Measurements from ENCODE around the gene MR1.

MR1 gene

DNA sequence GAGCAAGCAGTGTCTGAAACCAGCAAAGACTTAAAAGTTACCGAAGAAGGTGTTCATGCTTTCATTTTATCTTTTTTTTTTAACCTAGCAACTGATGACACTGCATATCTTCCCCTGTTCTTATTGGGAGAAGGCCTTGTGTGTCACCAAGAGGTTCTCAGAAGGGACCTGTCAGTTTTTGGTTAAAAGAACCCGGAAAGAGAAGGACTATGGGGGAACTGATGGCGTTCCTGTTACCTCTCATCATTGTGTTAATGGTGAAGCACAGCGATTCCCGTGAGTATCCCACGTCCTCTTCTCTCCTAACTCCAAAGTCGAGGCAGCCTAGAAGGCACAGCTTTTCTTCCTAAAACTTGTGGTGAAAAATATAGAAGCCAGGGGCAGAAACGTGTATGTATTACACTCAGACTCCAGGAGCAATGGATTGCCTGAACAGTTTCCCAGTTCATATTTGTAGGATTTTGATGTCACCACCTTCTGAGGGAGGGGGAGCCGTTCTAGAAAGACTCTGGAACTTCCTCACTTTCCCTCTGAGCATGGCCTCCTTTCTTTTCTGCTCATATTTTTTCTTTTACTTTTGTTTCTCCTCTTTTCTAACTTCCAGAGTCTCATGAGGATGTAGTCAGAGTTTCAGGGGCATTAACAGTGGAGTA, at the start of gene MR1:
Gene MR1, plus strand, starts transcription at position 185 of the 653 bp plus-strand sequence. Its CDS starts 25 bp downstream, at position 210.
- DNase-seq, result peak; percentile 61 to 88

DNA sequence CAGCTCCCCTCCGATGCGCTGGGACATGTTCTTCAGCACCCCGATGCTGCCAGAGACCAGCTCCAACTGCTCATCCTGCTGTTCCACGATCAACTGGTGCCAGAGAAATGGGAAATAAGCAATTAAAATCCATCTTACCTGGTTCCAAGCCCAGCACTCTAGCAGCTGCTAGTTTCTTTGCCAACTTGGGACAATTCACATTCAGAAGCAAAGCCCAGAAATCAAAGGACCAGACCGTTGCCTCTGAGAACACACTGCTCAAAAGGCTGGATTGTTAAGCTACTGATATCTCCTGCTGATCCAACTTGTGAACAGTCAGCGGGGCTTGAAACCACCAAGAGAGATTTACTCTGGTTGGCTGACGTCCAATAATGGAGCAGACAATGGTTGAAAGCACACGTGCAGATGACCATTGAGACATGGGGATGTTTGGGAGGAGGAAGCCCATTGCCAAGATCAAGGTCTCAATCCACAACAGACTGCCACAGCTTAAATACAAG, 45.5 kb upstream of the MR1 start:
- DNase-seq, result no peak

DNA sequence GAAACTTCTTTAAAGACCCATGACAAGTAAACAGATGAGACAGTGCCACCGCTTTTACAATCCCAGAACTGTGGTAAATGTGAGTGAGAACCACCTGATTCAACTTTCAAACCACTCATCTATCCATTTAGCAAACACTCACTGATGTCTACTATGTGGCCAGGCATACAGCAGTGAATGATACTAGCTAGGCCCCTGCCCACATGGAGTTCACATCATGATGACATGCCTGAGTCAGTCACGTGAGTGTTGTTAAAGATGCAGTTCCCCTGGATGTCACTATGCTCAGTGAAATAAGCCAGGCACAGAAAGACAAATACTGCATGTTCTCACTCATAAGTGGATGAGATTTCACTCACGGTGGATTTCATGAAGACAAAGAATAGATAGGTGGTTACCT, 39.5 kb upstream of the MR1 start:
- DNase-seq, result no peak

DNA sequence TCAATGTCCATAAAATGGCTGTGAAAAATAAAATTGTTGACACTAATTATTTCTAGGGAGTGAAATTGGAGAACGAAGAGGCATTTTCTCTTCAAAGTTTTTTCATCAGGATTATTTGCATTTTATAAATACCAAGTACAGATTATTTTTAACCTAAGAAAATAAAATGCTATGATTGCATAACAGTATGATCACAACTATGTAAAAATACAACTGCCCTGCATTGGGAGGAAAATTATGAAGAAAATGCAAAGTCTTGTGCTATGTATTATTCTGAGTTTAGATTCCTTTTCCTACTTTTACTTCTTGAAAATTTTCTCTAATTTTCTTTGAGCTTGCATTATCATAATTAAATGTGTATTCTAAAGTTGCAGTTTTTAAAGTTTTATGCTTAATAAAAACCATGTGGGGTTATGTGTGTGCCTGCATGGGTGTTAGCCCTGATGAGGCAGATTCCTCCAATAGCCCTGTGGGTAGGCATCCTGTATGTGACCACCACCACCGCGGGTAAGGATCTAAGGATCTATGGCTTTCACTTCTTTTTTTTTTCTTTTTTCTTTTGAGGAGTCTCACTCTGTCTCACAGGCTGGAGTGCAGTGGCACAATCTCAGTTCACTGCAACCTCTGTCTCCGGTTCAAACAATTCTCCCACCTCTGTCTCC, 35.8 kb upstream of the MR1 start:
- no peak for DNase-seq

DNA sequence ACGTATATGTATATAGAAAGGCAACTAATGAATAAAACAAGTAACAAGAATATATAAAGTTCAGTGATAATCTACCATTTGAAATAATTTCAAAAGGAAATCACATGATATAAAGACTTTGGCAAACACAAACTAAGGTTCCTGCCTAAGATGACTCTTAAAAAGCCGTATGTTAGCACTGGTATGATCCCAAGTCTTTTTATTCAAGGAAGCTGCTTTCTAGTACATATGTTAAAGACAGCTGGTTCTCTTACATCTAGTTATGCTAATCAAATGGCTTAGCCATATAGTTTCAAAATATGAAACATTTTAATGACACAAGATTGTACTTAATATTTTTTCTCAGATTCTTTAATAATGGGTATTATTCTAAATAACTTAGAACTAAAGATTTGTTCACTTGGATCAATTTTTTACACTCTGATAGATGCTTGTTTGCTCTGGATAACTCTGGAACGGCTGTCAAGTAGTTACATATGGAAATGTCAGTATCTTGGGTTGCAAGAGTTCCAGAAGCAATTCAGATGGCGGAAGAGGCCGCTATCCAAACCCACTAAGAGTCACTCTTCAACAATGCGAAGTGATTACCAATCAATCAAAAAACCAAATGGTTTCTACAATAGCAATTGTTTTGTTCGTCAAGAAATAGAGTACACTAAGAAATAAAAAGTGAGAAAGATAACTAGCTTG, 32.5 kb upstream of the MR1 start:
- DNase-seq, result no peak

DNA sequence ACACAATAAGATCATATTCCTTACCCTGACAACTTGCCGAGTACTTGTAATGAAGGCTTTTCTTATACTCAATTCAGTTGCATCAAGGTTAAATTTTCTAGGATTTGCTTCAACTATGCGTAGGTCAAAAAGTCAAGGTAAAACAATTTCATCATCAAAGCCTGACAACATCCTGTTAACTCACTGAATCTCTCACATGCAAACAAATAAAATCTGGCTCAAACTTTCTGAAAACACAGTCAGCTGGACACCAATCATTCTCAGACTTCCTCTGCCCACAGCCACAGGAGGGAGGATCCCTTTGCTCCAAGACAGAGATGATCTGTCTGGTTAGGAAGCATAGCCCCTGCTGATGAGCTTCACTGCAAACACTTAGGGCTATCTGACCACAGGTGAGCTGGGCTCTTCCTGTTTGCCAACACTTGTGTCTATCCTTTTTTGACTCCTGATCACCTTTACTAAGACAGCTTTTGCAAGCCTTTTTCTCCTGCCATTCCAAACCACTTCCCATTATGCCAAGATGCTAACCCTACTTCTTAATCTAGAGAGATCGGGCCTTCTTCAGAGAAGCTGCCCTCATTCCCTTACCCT, 31.1 kb upstream of the MR1 start:
- no peak for DNase-seq

DNA sequence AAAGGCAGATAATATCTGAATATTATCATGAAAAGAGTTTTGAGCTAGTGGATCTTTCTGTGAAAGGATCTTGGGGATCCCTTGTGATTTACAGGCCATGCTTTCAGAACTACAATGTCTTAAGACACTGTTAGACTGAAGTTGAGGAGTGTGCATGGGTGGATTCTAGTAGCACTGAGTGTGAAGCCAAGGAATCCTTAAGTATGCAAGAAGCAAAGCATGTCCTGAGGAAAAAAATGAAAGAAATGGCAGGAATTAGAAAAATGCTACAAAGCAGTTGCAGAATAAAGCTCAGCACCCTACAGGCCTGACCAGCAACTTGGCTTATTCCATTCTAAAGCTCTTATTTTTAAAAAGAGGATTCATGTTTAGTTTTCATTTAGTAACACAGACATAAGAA, 23.0 kb upstream of the MR1 start:
- no peak for DNase-seq

DNA sequence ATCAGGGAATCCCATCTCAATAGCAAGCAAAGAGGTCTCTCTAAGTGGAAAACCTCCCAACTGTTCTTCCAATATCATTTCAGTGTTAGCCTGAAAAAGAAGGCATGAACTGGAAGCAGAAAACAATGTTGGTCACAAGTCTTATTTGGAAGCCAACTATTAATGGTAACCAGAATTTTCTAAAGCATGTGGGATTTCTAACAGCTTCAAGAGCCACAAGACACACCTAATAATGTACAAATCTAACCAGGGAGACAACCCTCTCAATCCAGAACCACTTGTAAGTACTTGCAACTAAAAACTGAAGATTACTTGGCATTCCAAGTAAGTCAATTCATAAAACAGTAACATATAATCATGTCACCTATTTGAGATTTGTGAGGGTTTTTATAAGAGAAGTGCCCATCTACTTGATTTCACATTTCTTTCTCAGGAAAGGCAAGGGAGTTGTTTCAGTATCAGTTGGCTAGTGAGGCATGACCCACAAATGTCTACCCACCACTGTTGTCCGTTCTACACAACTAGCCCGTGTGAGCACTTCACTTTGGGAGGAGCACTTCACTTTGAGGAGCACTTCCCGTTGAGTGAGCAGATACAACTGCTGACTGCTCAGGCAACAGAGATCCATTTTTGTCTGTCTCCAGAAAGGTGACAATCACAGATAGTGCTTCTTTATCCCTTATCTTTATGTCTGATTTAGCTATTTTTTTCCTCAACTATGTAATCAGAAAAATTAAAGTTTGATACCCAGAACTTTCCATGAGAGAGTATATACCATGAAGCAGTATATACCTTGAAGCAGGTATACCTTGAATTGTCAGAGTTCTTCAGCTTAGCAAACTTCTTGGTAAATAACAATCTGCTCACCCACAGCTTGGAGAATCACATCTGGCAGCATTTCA, 22.2 kb upstream of the MR1 start:
- no peak for DNase-seq

DNA sequence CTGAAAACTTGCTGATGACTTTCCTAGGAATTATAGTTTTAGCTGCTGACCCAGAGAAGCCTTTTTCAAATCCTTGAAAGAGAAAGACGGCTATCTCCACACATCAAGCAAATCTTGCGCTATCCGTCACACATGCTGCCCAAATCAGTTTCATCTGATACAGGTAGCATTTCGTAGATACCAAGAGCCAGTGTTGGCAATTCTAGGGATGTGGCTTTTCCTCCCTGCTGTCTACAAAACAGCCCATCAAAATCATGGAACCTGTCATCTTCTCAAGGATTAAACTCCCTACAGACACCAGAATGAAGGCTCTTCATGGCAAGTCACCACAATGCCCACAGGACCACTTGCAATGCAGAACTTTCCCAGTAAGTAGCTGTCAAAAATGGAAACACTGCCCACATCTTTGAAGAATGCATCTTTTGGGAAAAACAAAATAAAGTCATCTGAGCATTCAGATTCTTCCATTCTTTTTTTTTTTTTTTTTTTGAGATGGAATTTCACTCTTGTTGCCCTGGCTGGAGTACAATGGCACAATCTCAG, 21.5 kb upstream of the MR1 start:
- no peak for DNase-seq

DNA sequence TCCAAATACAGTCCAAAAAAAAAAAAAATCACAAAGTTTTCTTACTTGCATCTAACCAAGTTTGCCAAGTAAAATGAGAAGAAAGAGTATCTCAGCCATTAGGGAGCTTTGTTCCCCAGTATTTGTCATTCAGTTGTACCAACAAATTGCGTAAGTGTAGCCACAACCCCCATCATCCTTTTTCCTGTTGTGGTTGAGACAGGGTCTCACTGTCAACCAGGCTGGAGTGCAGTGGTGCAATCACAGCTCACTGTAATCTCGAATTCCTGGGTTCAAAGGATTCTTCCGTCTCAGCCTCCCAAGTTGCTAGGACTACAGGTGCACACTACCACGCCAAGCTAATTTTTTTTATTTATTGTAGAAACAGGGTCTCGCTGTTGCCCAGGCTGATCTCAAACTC, 20.6 kb upstream of the MR1 start:
- DNase-seq, result peak in 1 of 2 donors; percentile 50

DNA sequence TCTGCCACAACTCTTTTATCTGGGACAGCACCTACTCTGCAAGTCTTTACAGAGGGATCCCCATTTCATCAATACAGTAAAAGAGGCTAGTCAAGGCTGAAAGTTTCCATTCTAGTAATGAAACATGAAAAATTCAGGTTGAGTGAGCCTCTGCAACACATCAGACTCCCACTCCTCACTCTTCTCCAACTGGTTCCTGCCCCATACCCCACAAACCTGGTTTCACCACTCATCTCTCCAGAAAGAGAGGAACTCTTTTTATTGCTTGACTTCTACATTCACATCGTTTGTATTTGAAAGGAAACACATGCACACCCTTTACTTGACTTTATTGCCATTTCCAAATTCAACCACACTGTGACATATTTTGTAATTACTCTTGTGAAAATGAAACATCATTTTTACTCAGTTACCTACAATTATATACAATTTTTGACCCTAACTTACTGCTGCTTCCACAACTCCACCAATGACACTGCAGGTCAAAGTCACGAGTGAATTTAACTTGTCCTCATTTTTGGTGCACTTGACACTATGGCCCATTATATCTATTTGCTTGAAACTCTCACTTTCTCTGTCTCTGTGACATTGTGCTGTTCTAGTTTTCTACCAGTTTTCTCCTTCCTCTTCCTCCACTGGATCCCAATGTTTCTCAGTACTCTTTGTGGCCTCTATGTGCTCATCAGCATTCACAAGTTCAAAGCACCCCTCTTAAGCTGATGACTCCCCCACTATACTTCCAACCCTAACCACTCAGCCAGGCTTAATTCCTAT, 19.1 kb upstream of the MR1 start:
- no peak for DNase-seq

DNA sequence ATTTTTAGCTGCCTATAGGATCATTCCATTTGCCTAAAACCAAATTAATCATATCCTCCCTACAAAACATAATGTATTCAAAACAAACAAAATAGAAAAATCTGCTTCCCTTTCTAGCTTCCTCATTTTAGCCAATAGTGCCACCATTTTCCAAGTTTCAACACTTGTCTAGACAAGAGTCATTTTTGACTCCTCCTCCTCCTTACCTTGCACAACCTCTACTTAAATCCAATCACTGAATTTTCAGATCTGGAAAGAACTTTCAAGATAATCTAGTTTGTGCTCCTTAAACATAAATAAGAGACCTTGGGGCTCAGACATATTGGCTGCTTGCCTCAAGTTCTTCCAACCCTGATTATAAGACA, 18.6 kb upstream of the MR1 start:
- no peak for DNase-seq

DNA sequence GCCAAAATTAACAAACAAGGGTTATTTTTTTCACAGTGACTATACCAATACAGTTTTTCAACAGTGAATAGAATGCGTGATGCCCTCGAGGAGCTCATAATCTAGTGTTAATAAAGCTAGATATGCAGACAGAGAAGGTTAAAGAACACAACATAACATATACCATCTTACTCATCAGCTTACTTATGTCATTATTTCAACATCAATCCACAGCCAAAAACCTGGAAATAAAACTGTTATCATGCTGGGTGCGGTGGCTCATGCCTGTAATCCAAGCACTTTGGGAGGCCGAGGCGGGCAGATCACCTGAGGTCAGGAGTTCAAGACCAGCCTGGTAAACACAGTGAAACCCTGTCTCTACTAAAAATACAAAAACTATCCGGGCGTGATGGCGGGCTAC, 17.2 kb upstream of the MR1 start:
- no peak for DNase-seq

DNA sequence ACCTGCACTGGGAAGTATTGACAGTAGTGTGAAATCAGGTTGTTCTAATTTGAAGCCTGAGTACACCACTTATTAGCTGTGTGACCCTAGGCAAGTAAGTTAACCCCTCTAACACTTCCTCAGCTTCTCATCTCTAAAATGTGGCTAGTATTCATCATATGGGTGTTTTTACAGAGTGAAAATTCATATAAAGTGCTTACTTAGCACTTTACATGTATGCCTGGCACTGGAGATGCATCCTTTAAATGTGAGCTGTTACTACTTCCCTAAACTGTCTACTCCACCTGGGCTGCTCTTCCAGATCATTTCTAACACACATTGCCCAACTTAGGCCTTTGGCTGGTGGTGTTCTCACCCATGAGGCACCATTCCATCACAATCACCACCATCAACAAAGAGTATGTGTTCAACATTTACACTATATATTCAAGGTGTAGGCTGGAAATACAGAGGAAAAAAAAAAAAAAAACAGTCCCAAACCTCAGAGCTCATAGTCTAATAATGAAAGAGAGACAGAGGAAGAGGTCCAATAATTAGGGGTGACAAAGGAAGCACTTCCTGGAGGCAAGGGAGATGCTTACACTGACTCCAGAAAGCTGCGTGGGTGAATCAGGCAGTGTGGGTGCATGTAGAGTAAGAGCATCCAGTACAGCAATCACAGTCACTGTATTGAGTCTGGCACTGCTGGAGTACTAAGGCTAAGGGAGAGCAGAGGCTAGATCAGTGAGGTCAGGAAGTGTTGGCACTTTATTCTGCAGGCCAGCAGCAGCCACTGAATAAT, 14.7 kb upstream of the MR1 start:
- DNase-seq, result no peak

DNA sequence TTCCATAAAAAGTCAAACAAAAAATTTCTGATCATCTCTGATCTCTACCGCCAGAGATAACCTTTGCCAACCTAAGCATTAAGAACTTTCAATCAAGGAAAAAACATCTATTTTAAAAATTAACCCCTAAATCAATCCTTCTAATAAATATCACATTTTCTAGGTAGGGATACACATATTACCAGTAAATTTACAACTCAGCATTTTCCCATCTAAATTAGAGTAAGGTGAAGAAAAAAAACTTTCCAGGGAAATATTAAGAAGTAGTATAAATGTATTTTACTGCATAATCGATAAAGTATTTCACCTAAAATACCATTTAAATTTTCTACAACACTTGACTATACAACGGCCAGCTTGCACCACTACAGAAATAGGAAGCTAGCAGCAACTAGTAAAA, 12.6 kb upstream of the MR1 start:
- no peak for DNase-seq

DNA sequence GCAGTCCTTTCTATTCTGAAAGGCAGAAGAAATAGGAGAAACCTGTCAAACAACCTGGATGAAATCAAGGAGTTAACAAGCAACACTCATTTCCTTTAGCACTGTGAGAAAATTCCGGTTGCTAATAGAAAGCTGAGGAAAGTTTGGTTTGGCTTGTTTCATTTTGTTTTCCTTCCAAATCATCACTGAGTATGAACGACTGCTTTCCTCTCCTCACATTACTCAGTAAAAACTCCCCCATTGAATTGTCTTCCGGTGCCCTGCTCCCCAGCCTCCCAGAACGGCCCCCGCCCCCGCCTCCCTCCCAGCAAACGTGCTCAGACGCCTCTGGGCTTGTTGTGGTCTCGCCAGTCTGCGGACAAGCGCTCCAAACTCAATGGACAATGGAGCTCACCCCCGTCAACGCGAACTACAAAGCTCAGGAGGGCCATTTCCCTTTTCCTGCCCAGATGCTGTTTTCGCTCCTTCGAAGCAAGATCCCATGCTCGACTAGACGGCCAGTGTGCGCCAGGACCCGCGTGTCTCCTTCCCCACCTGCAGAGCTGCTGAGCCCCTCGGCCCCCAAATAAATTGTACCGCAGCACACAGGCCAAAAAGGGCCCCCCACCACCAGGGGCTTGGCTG, 11.9 kb upstream of the MR1 start:
- peak; percentile 57 to 59 for DNase-seq

DNA sequence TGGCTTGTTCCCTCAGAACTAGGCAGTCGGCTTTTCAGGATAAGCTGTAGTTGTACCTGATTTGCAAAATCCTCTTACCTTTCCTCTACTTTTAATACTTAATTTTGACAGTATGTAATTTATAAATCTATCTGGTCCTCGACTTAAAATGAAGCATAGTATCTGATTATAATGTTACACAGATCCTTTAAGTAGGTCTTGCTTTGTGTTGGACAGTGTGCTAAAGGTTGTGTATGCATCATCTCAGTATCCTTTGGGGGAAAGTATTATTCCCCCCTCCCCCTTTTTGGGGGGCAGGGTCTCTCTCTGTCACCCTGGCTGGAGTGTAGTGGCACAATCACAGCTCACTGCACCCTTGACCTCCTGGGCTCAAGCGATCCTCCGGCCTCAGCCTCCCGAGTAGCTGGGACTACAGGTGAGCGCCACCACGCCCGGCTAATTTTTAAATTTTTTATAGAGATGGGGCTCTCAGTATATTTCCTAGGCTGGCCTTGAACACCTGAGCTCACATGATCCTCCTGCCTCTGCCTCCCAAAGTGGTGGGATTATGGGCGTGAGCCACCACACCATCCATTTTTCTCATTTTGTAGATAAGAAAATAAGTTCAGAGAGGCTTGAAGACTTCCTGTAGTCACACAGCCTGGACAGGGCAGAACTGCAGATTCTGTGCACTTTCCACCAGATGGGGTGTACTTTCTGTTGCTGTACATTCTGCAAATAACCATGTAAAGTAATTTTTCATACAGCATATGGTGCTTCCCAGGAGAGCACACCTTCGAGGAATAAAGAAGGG, 10.3 kb upstream of the MR1 start:
- DNase-seq, result no peak

DNA sequence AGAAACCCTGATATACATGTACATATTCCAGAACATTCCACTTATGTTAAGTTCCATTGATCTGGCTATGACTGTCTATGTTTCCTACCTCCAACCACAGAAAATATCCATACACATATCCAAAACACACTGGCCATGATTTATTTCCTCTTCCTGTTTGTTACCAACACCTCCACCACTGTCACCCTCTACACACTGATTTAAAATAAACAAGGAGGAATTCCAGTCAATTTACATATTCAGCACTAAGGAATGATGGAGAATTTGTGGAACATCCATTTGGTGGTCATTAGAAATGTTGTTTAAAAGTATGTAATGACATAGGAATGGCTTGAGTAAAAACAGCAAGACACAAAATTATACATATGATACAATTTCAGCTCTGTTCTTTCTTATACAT, 5.6 kb upstream of the MR1 start:
- no peak for DNase-seq

DNA sequence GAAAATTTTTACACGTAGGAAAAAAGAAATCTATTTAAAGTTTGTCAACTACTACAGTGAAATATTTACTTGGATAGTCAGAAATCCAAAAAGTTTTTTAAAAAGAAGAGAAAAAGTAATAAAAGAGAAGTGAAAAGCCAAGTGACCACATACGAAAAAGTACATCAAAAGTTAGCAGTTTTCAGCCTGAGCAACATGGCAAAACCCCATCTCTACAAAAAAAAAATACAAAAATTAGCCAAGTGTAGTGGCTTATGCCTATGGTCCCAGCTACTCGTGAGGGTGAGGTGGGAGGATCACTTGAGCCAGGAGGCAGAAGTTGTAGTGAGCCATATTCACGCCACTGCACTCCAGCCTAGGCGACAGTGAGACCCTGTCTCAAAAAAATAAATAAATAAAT, 5.2 kb upstream of the MR1 start:
- no peak for DNase-seq

Data from CD4-positive, alpha-beta T cell treated with Interleukin-1 beta for 1 hour (primary cell).